PC-9 (cell line): ENCODE data around the gene KIF9.

Source experiments
- CTCF ChIP-seq: fragments of 200-600 bp; sonication (generic); conservative IDR thresholded peaks from 2 replicates; pipeline ENCODE4 v1.6.1; 2017; ENCODE audit warnings: mixed run types, antibody characterized with exemption, mild to moderate bottlenecking, moderate library complexity
- EZH2 ChIP-seq: fragments of 200-600 bp; sonication (generic); IDR thresholded peaks from 2 replicates; pipeline ENCODE4 v1.8.0; 2017; ENCODE audit warnings: antibody characterized with exemption, low read depth

GRCh38 chr3:47223755-47224154 is 58.8 kb downstream of the KIF9 start:
- TF ChIP-seq EZH2 (no peak), CTCF (no peak)
